HG03354 (cell line): ENCODE measurements around the gene ZYG11B.
"Not testable (repeated sequence)": the region's sequence is repeated elsewhere in the genome, so short reads cannot be mapped to it uniquely, and the experiment has no call there.

ENCODE experiments used
- ATAC-seq: cut with Tn5 transposase; IDR thresholded peaks from one replicate; pipeline ENCODE4 v1.9.1; 2021; ENCODE audit warnings: mild to moderate bottlenecking; ENCODE audit not compliant: unreplicated experiment, poor library complexity, severe bottlenecking

Gene ZYG11B

GRCh38 chr1:52750139-52750538 is 23.9 kb downstream of the ZYG11B start:
- ATAC-seq = not testable (repeated sequence)

- no peak for ATAC-seq
Measured at GRCh38 chr1:52751589-52752483, 25.6 kb downstream of the ZYG11B start.

- no peak for ATAC-seq
Measured at GRCh38 chr1:52752484-52752826, 26.2 kb downstream of the ZYG11B start.

GRCh38 chr1:52753169-52753568 is 26.9 kb downstream of the ZYG11B start:
- ATAC-seq = no peak

GRCh38 chr1:52756020-52756419 is 29.8 kb downstream of the ZYG11B start:
- no peak for ATAC-seq

- no peak for ATAC-seq
Measured at GRCh38 chr1:52759908-52760307, 33.7 kb downstream of the ZYG11B start.

GRCh38 chr1:52767596-52768280 is 41.5 kb downstream of the ZYG11B start:
- no peak for ATAC-seq

GRCh38 chr1:52769346-52770033 is 43.2 kb downstream of the ZYG11B start:
- ATAC-seq = no peak

- no peak for ATAC-seq
Measured at GRCh38 chr1:52771384-52771783, 45.1 kb downstream of the ZYG11B start.

GRCh38 chr1:52786148-52786547 is 59.9 kb downstream of the ZYG11B start:
- no peak for ATAC-seq

GRCh38 chr1:52790429-52790828 is 64.2 kb downstream of the ZYG11B start:
- ATAC-seq = not testable (repeated sequence)

GRCh38 chr1:52792036-52792435 is 65.8 kb downstream of the ZYG11B start:
- no peak for ATAC-seq

- not testable (repeated sequence) for ATAC-seq
Measured at GRCh38 chr1:52793717-52794116, 67.5 kb downstream of the ZYG11B start.

GRCh38 chr1:52795464-52795863 is 69.2 kb downstream of the ZYG11B start:
- no peak for ATAC-seq

- ATAC-seq = no peak
Measured at GRCh38 chr1:52798331-52798730, 72.1 kb downstream of the ZYG11B start.

GRCh38 chr1:52801011-52801410 is 74.8 kb downstream of the ZYG11B start:
- ATAC-seq = no peak

- ATAC-seq = not testable (repeated sequence)
Measured at GRCh38 chr1:52804083-52804482, 77.8 kb downstream of the ZYG11B start.

GRCh38 chr1:52814465-52814864 is 88.2 kb downstream of the ZYG11B start:
- no peak for ATAC-seq

GRCh38 chr1:52820830-52821229 is 94.6 kb downstream of the ZYG11B start:
- not testable (repeated sequence) for ATAC-seq

GRCh38 chr1:52825868-52826267 is 99.6 kb downstream of the ZYG11B start:
- ATAC-seq = no peak

GRCh38 chr1:52834798-52835197 is 108.5 kb downstream of the ZYG11B start:
- ATAC-seq = no peak
